ENCODE data around the gene L3MBTL3. TPM values are rescaled to one million over a fixed set of nuclear protein-coding genes. Genes with fewer than 3 reads are reported as not detected.
A peak's percentile ranks its signal among the peaks of the same experiment; 100 is the strongest.

The L3MBTL3 gene
- total and polyA plus RNA-seq, 10 of the 15 experiments (the other 5 are each of a cell fraction or from before 2014, with no cell fraction given) = 0.71 to 9.4 (median 6.2) TPM

DNA sequence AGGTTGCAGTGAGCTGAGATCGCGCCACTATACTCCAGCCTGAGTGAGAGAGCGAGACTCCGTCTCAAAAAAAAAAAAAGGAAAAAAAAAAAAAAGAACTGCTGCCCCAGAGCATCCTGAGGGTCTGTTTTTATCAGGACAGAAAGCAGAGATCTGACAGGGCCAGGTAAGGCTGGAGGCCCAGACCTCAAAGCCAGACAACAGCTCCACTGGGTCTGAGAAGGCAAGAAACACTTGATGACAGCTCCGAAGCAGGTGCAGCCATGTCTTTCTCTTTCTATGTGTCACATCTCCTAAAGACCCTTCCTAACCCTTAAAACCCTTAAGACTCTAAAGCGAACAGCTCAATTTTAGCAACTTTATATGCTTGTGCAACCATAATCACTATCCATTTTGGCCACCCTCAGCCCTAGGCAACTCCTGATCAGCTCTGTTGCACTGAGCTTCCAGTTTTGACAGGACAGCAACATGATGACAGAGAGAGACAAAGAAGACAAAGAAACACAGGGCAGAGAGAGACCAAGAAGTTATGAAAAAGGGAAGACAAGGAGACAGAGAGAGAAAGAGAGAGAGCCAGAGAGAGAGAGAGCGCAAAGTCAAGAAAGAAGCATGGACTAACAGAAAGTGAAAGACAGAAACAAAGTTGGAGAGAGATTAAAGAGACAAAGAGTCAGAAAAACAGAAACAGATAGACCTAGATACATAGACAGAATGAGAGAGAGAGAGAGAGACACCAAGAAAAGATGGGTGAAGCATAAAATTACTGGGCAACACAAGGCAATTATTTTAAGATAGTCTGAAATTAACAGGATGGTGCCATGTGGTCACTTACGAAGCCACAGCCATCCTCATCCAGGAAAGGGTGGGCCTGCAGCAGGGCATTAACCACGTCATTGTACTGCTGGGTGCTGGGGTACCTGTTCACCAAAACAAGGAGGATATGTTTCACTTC lies 165.2 kb downstream of the L3MBTL3 start:
- Histone ChIP-seq H4K20me1 (ENCODE audit: control insufficient read depth, insufficient read depth) (no peaks in the 10 kb centered on the region), H3K9ac (ENCODE audit: control insufficient read depth, insufficient read depth, low read length) (no peak overlapping the region), H3K9me3 (replicated peaks; ENCODE audit: control insufficient read depth, insufficient read depth, low read length) (no peaks in the 10 kb centered on the region), H3K27ac (ENCODE audit: control insufficient read depth, insufficient read depth) (no peak overlapping the region), H2AFZ (ENCODE audit: control insufficient read depth, low read depth, low read length) (peak overlapping the region; percentile 37), H3K79me2 (ENCODE audit: control insufficient read depth, insufficient read depth, low read length) (no peaks in the 10 kb centered on the region), H3K4me3 (no peak overlapping the region; the same call in 1 of the 2 replicates), H3K4me1 (ENCODE audit: control insufficient read depth, insufficient read depth, low read length) (no peaks in the 10 kb centered on the region), H3K27me3 (replicated peaks in 1 of 2; ENCODE audit: control insufficient read depth in 2 of 2, insufficient read depth in 2 of 2, low read length in 1 of 2) (no peaks in the 10 kb centered on the region), H3K36me3 (ENCODE audit: control insufficient read depth in 2 of 2, insufficient read depth in 2 of 2, low read length in 1 of 2) (no peaks in the 10 kb centered on the region), H3K4me2 (ENCODE audit: control insufficient read depth, insufficient read depth) (peak overlapping the region; percentile 44; the same call in 1 of the 2 replicates)
- ChIA-PET SMC1A (ENCODE audit: uncharacterized antibody, unreplicated experiment) (no interaction called here), RAD21 (ENCODE audit: unreplicated experiment) (no interaction called here), CTCF (interaction anchor here (0.7 kb wide), 1 partner anchor 56 kb away, joined by 3 read pairs; no protein-coding TSS in a partner anchor), POLR2A (interaction anchor here (0.6 kb wide), 1 partner anchor 22 kb away, joined by 3 read pairs; no protein-coding TSS in a partner anchor)
- TF ChIP-seq KLF5 (IDR thresholded peaks at IDR 0.05; ENCODE audit: partially characterized antibody) = no peak
- no peak for TF ChIP-seq STAT3 (IDR thresholded peaks at IDR 0.05; ENCODE audit: low read depth, low read length)
- TF ChIP-seq, protein P1, sequence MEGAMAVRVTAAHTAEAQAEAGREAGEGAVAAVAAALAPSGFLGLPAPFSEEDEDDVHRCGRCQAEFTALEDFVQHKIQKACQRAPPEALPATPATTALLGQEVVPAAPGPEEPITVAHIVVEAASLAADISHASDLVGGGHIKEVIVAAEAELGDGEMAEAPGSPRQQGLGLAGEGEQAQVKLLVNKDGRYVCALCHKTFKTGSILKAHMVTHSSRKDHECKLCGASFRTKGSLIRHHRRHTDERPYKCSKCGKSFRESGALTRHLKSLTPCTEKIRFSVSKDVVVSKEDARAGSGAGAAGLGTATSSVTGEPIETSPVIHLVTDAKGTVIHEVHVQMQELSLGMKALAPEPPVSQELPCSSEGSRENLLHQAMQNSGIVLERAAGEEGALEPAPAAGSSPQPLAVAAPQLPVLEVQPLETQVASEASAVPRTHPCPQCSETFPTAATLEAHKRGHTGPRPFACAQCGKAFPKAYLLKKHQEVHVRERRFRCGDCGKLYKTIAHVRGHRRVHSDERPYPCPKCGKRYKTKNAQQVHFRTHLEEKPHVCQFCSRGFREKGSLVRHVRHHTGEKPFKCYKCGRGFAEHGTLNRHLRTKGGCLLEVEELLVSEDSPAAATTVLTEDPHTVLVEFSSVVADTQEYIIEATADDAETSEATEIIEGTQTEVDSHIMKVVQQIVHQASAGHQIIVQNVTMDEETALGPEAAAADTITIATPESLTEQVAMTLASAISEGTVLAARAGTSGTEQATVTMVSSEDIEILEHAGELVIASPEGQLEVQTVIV (IDR thresholded peaks at IDR 0.05; ENCODE audit: borderline replicate concordance, partially characterized antibody) = no peak
- TF ChIP-seq, protein P2, sequence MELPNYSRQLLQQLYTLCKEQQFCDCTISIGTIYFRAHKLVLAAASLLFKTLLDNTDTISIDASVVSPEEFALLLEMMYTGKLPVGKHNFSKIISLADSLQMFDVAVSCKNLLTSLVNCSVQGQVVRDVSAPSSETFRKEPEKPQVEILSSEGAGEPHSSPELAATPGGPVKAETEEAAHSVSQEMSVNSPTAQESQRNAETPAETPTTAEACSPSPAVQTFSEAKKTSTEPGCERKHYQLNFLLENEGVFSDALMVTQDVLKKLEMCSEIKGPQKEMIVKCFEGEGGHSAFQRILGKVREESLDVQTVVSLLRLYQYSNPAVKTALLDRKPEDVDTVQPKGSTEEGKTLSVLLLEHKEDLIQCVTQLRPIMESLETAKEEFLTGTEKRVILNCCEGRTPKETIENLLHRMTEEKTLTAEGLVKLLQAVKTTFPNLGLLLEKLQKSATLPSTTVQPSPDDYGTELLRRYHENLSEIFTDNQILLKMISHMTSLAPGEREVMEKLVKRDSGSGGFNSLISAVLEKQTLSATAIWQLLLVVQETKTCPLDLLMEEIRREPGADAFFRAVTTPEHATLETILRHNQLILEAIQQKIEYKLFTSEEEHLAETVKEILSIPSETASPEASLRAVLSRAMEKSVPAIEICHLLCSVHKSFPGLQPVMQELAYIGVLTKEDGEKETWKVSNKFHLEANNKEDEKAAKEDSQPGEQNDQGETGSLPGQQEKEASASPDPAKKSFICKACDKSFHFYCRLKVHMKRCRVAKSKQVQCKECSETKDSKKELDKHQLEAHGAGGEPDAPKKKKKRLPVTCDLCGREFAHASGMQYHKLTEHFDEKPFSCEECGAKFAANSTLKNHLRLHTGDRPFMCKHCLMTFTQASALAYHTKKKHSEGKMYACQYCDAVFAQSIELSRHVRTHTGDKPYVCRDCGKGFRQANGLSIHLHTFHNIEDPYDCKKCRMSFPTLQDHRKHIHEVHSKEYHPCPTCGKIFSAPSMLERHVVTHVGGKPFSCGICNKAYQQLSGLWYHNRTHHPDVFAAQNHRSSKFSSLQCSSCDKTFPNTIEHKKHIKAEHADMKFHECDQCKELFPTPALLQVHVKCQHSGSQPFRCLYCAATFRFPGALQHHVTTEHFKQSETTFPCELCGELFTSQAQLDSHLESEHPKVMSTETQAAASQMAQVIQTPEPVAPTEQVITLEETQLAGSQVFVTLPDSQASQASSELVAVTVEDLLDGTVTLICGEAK (IDR thresholded peaks at IDR 0.05; ENCODE audit: borderline replicate concordance) = no peak
- TF ChIP-seq FOS (IDR thresholded peaks at IDR 0.05; ENCODE audit: borderline replicate concordance, extremely low read depth, insufficient read length) = no peak
- TF ChIP-seq ESRRA (IDR thresholded peaks at IDR 0.05; ENCODE audit: low read length) = no peak
- TF ChIP-seq, protein P3, sequence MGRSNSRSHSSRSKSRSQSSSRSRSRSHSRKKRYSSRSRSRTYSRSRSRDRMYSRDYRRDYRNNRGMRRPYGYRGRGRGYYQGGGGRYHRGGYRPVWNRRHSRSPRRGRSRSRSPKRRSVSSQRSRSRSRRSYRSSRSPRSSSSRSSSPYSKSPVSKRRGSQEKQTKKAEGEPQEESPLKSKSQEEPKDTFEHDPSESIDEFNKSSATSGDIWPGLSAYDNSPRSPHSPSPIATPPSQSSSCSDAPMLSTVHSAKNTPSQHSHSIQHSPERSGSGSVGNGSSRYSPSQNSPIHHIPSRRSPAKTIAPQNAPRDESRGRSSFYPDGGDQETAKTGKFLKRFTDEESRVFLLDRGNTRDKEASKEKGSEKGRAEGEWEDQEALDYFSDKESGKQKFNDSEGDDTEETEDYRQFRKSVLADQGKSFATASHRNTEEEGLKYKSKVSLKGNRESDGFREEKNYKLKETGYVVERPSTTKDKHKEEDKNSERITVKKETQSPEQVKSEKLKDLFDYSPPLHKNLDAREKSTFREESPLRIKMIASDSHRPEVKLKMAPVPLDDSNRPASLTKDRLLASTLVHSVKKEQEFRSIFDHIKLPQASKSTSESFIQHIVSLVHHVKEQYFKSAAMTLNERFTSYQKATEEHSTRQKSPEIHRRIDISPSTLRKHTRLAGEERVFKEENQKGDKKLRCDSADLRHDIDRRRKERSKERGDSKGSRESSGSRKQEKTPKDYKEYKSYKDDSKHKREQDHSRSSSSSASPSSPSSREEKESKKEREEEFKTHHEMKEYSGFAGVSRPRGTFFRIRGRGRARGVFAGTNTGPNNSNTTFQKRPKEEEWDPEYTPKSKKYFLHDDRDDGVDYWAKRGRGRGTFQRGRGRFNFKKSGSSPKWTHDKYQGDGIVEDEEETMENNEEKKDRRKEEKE (IDR thresholded peaks at IDR 0.05) = no peak
- TF ChIP-seq EZH2 (IDR thresholded peaks at IDR 0.05; ENCODE audit: borderline replicate concordance, control insufficient read depth, low read depth, low read length) = no peak
- no peak for TF ChIP-seq CHD4 (IDR thresholded peaks at IDR 0.05)
- TF ChIP-seq, protein P4, sequence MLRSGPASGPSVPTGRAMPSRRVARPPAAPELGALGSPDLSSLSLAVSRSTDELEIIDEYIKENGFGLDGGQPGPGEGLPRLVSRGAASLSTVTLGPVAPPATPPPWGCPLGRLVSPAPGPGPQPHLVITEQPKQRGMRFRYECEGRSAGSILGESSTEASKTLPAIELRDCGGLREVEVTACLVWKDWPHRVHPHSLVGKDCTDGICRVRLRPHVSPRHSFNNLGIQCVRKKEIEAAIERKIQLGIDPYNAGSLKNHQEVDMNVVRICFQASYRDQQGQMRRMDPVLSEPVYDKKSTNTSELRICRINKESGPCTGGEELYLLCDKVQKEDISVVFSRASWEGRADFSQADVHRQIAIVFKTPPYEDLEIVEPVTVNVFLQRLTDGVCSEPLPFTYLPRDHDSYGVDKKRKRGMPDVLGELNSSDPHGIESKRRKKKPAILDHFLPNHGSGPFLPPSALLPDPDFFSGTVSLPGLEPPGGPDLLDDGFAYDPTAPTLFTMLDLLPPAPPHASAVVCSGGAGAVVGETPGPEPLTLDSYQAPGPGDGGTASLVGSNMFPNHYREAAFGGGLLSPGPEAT (IDR thresholded peaks at IDR 0.05; ENCODE audit: low read depth) = no peak
- peak; percentile 59; the same call in 2 of the 3 replicates for ATAC-seq
- intact Hi-C loops (cut with micrococcal nuclease; ENCODE audit: unreplicated experiment) = no loop called here
- no peak for FAIRE-seq
- 63% methylated on average over 7 of the region's 9 CpGs for WGBS (ENCODE audit: insufficient coverage, insufficient replicate concordance, low lambda C conversion rate, missing lambda C conversion rate)
- in situ Hi-C loops (cut with MboI) = no loop called here
- DNase-seq (ENCODE audit: low read depth, low spot score) = no peak
- BruUV-seq (replicated peaks) = no TSS peak
